Measurements from ENCODE around the gene CHD2.

DNA sequence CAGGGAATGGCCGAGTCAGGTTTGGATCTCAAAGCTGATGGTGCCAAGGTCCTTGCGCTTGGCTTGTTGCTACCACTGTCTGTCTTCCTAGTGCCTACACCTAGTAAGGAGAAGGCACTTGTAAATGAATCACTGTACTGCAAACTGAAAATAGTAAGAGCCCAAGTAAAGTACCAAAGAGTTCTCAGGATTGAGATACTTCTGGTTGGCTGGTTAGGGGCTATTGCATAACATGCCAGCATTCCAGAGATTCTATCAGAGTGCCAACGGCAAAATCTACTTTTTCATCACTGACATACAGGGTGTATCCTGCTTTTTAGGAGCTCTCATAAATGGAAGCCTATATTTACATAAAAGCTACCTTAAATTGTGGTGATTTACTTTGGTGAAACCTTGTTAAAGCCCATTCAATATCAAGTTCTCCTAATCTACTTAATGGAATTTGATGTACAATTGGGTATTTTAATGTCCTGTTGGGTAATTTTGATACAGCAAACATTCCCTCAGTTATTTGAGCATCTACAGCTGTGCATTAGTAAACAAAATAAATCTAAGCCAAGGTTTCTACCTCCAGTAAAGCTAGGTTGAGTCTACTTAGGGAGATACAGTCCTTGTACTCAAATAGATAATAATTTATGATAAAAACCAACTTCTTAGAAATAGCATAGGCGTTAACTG lies 30.7 kb upstream of the CHD2 start:
- TF ChIP-seq POLR2AphosphoS5 (IDR thresholded peaks at IDR 0.05; ENCODE audit: low read depth, low read length) (no peak), TAF1 (IDR thresholded peaks at IDR 0.05; ENCODE audit: borderline replicate concordance, insufficient read depth, low read length) (no peak)

All from PFSK-1 (cell line).